ENCODE results near the gene KIAA0513. TPM values are rescaled to one million over a fixed set of nuclear protein-coding genes. Genes with fewer than 3 reads are reported as not detected.

The KIAA0513 gene
- total RNA-seq, 4 donors from 2014 or later = 8.2 to 22.4 (median 21.4) TPM

- Histone ChIP-seq H3K4me3 (no peak overlapping the region), H3K9me3 (no peaks in the 10 kb centered on the region), H3K4me1 (peaks cover 0 to 10% of the 10 kb centered on the region in 2 donors), H3K27me3 (no peaks in the 10 kb centered on the region), H3K27ac (no peak overlapping the region), H3K36me3 (peaks cover 0 to 18% of the 10 kb centered on the region in 2 donors)
- DNase-seq (no peak), ATAC-seq (no peak)
- intact Hi-C loops (cut with DNase I; ENCODE audit: low total_unique reads) = no loop called here
- in situ Hi-C loops (cut with MboI; ENCODE audit: low sequenced_read_pairs in 4 of 4) = no loop called here
- TF ChIP-seq POLR2A (IDR thresholded peaks at IDR 0.05) = no peak
- TF ChIP-seq, protein P1, sequence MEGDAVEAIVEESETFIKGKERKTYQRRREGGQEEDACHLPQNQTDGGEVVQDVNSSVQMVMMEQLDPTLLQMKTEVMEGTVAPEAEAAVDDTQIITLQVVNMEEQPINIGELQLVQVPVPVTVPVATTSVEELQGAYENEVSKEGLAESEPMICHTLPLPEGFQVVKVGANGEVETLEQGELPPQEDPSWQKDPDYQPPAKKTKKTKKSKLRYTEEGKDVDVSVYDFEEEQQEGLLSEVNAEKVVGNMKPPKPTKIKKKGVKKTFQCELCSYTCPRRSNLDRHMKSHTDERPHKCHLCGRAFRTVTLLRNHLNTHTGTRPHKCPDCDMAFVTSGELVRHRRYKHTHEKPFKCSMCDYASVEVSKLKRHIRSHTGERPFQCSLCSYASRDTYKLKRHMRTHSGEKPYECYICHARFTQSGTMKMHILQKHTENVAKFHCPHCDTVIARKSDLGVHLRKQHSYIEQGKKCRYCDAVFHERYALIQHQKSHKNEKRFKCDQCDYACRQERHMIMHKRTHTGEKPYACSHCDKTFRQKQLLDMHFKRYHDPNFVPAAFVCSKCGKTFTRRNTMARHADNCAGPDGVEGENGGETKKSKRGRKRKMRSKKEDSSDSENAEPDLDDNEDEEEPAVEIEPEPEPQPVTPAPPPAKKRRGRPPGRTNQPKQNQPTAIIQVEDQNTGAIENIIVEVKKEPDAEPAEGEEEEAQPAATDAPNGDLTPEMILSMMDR (IDR thresholded peaks at IDR 0.05 in 4 of 5, conservative IDR thresholded peaks at IDR 0.05 in 1 of 5) = no peak
These were observed 52.4 kb downstream of the KIAA0513 start for GRCh38 chr16:85079785-85080570.

DNA sequence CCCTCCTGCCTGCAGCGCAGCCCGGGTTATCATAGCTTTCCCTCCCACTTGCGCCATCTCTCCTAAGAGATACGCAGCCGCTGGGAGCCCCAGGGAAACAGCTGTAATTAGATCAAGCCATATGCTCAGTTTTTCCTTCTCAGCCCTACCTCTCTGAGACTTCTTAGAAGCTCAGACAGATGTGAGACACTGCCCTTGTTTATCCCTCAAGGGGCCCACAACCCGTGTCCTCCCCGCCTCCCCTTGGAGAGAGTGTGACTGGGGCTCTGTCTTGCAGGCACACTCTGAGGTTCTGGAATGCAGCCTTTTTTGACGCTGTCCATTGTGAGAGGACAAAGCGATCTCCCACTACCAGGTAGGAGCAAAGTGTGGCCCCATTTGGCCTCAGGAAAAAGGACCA lies 53.4 kb downstream of the KIAA0513 start:
- peaks cover 0 to 15% of the 10 kb centered on the region in 2 donors for H3K4me1 ChIP-seq
- H3K27me3 ChIP-seq = no peaks in the 10 kb centered on the region
- no peak overlapping the region for H3K4me3 ChIP-seq
- no peak for DNase-seq
- in situ Hi-C loops (cut with MboI; ENCODE audit: low sequenced_read_pairs in 4 of 4) (no loop called here), intact Hi-C loops (cut with DNase I; ENCODE audit: low total_unique reads) (no loop called here)
- no peak for ATAC-seq
- H3K36me3 ChIP-seq = peaks cover 0 to 18% of the 10 kb centered on the region in 2 donors
- H3K9me3 ChIP-seq = no peaks in the 10 kb centered on the region
- no peak for TF ChIP-seq POLR2A (IDR thresholded peaks at IDR 0.05)
- TF ChIP-seq, protein P1 (IDR thresholded peaks at IDR 0.05 in 4 of 5, conservative IDR thresholded peaks at IDR 0.05 in 1 of 5) = no peak
- H3K27ac ChIP-seq = no peak overlapping the region

DNA sequence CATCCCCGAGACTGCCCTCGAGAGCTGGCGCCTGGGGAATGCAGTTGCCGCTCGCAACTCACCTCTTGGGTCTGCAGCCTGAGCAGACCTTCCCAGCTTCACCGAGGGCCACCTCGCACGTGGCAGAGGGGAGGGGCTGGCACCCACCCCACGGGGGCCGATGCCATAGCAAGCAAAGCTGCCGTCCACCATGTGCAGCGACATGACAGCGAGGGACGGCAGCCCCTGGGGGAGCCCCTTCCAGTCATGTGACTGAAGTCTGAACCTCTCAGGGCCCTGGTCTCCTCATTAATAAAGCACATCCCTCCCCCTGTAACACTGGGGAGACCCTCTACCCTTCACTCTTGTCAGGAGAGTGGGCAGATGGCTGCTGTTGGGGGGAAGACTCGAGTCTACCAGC lies 54.2 kb downstream of the KIAA0513 start:
- TF ChIP-seq, protein P1 (IDR thresholded peaks at IDR 0.05 in 4 of 5, conservative IDR thresholded peaks at IDR 0.05 in 1 of 5) = no peak
- no peak for TF ChIP-seq POLR2A (IDR thresholded peaks at IDR 0.05)
- in situ Hi-C loops (cut with MboI; ENCODE audit: low sequenced_read_pairs in 4 of 4) = no loop called here
- ATAC-seq (no peak), DNase-seq (no peak)
- no peaks in the 10 kb centered on the region for H3K9me3 ChIP-seq
- H3K36me3 ChIP-seq = peaks cover 0 to 18% of the 10 kb centered on the region in 2 donors
- no peaks in the 10 kb centered on the region for H3K27me3 ChIP-seq
- no peak overlapping the region for H3K27ac ChIP-seq
- intact Hi-C loops (cut with DNase I; ENCODE audit: low total_unique reads) = no loop called here
- H3K4me1 ChIP-seq = peaks cover 0 to 15% of the 10 kb centered on the region in 2 donors
- no peak overlapping the region for H3K4me3 ChIP-seq

GRCh38 chr16:85082173-85083050 lies 54.8 kb downstream of the KIAA0513 start:
- no peak overlapping the region for H3K4me3 ChIP-seq
- intact Hi-C loops (cut with DNase I; ENCODE audit: low total_unique reads) (no loop called here), in situ Hi-C loops (cut with MboI; ENCODE audit: low sequenced_read_pairs in 4 of 4) (no loop called here)
- H3K4me1 ChIP-seq = peaks cover 0 to 15% of the 10 kb centered on the region in 2 donors
- H3K27me3 ChIP-seq = no peaks in the 10 kb centered on the region
- peaks cover 0 to 18% of the 10 kb centered on the region in 2 donors for H3K36me3 ChIP-seq
- peak; percentile 69 to 75 for ATAC-seq
- TF ChIP-seq, protein P1 (IDR thresholded peaks at IDR 0.05 in 4 of 5, conservative IDR thresholded peaks at IDR 0.05 in 1 of 5) = no peak
- no peak for TF ChIP-seq POLR2A (IDR thresholded peaks at IDR 0.05)
- H3K27ac ChIP-seq = peak overlapping the region; percentile 40 to 72 (median 62)
- DNase-seq = peak; percentile 38 to 68
- H3K9me3 ChIP-seq = no peaks in the 10 kb centered on the region

Measured in gastrocnemius medialis (tissue), 4 donors.